AG10803 (cell line): ENCODE measurements around the gene MAPKAP1.

Experiments used
- DNase-seq: peaks from one replicate; pipeline ENCODE4 v3.0.0; 2010; ENCODE audit warnings: low read depth
- H3K4me3 ChIP-seq: 2 replicates; pipeline ENCODE4 v1.5.1; 2011; ENCODE audit warnings: mild to moderate bottlenecking, low read length, control low read depth
- CTCF ChIP-seq: conservative IDR thresholded peaks from 2 replicates; pipeline ENCODE4 v1.5.1; 2011; ENCODE audit warnings: mild to moderate bottlenecking, low read length, control low read depth, inconsistent platforms

Gene MAPKAP1

DNA sequence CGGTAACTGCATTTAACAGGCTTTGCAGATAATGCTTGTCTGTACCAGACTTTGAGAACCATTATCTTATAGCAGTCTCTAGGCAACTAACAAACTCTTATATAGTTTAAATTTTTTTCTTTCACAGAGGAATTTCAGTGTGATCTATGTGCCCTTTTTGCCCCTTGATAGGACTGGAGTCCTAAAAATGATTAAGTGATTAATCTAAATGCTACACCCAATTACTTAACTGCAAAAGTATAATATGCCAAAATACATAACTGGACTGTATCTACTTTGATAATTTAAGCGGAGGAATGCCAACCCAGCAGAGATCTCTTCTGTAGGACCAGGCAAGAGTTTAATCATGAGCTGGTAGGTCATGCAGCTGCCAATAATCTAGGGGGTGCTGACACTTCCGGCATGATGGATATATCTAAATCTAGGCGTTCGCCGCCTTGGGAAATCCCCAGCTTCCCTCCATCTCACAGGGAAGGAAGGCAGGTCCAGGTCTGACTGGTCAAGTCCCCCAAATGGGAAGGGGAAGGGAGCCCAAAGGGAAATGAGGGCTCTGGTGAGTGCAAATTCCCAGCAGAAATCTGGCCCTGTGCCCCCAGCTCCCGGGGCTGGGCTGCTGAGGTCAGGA is 239.8 kb downstream of the MAPKAP1 start:
- TF ChIP-seq CTCF: no peak
- no peak overlapping the region for H3K4me3 ChIP-seq
- no peak for DNase-seq

DNA sequence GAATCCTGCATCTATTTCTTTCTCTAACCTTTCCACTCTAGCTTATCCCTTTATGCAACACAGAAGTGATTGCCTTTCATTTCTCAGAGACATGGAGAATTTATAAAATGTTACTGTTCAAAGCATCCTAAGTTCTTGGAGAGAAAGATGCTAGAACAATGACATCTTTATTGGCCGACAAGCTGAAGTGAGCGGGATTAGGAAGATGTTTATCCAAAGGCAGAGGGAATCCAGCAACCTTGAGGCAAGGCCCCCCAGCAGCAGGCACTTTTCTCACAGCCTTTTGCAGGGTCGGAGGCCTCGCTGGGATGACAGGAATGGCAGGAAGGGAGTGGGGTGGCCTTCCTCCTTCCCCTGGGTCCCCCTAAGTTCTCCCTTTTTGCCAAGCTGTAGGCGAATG is 240.6 kb downstream of the MAPKAP1 start:
- no peak for DNase-seq
- H3K4me3 ChIP-seq: no peak overlapping the region
- no peak for TF ChIP-seq CTCF

DNA sequence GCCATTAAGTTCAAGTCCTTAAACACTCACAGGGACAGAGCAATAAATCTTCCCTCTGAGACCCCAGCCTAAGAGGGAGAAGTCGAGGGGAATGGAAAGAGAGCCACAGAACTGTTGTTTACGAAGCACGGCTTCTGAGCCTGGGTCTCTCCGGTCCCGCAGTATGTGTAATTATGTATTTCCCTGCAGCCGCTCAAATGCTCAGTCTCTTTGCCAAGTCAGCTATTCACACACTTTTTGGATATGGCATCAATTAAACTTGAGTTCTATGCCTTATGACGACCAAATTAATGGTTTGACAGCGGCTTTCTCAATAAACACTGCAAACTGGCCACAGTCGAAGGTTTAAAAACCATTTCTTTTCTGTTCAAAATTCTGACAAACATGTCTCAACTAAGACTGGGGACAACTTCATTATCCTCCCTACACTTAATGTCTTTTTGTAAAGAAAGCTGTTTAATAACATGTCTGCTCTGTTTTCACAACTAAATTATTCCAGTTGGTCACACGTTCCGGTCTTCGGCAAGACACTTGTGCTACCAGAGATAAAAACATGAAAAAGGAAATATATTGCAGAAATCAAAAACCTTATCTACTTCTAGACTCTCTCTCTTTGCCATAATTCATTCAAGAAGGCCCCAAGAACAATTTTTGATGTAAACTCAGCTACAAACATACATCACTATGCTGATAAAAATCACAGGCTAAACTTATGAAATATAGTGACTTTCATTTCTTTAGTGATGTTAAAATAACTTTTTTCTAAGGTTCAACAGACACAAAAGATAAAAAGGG is 242.2 kb downstream of the MAPKAP1 start:
- TF ChIP-seq CTCF: no peak
- H3K4me3 ChIP-seq: no peak overlapping the region
- no peak for DNase-seq

- no peak overlapping the region for H3K4me3 ChIP-seq
- no peak for TF ChIP-seq CTCF
- DNase-seq: no peak
These were observed 243.1 kb downstream of the MAPKAP1 start for GRCh38 chr9:125463926-125464325.

- no peak for DNase-seq
- no peak for TF ChIP-seq CTCF
- no peak overlapping the region for H3K4me3 ChIP-seq
These were observed 244.1 kb downstream of the MAPKAP1 start for GRCh38 chr9:125462861-125463291.

DNA sequence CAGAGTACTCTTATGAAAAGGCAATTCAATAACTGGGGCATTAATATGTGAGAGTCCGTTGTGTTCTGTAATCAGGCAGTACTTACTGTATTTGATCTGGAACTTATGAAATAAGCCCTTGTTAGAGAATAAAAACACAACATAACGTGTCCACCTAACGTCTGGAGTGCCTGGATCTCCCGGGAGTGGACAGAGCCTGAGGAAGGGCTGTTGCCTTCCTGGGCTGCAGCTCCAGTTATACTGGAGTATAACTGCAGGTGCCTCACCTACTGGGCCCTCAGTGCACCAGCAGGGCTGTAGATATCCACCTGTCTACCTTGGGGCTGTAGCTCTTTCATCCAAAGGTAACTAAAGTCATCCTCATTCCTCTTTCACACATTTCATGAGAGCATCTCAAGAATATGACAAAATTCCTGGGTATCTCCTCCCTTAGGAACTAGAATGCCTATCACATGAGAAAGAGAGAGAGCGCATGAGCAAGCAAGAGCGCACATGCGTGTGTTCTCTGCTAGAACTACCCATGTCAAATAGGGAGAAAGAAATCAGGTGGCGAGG is 245.3 kb downstream of the MAPKAP1 start:
- no peak for DNase-seq
- no peak overlapping the region for H3K4me3 ChIP-seq
- no peak for TF ChIP-seq CTCF
